M059J (cell line): ENCODE data around the gene VWA5B2. TPM values are rescaled to one million over a fixed set of nuclear protein-coding genes. Genes with fewer than 3 reads are reported as not detected.
A peak's percentile ranks its signal among the peaks of the same experiment; 100 is the strongest.

Source experiments
- DNase-seq: peaks from one replicate; pipeline ENCODE4 v3.0.0-alpha.2; 2012; ENCODE audit warnings: low read depth
- total RNA-seq: library from RNA; depleted of rRNA; stranded (reverse); fragments of >200 nt; shearing (Covaris generic); gene quantifications from 2 replicates; pipeline ENCODE4 v1.2.3, GENCODE V29; 2014; rRNA removed

VWA5B2 gene
- total RNA-seq, 1 experiment from 2014 or later, result not detected

DNA sequence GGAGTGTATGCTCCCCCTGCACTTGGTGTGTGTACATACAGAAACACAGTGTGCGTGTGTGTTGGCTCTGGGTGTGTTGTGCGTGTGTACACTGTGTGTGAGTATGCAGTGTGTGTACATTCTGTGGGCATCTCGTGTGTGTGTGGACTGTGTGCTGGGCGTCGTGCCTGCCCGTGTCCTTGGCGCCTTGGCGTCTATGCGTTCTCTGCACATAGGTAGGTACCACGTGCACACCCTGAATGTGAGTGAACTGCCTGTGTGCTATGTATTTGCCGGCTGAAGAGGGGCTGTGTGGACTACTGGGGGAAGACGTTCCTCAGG lies 46.0 kb downstream of the VWA5B2 start:
- DNase-seq, result no peak

DNA sequence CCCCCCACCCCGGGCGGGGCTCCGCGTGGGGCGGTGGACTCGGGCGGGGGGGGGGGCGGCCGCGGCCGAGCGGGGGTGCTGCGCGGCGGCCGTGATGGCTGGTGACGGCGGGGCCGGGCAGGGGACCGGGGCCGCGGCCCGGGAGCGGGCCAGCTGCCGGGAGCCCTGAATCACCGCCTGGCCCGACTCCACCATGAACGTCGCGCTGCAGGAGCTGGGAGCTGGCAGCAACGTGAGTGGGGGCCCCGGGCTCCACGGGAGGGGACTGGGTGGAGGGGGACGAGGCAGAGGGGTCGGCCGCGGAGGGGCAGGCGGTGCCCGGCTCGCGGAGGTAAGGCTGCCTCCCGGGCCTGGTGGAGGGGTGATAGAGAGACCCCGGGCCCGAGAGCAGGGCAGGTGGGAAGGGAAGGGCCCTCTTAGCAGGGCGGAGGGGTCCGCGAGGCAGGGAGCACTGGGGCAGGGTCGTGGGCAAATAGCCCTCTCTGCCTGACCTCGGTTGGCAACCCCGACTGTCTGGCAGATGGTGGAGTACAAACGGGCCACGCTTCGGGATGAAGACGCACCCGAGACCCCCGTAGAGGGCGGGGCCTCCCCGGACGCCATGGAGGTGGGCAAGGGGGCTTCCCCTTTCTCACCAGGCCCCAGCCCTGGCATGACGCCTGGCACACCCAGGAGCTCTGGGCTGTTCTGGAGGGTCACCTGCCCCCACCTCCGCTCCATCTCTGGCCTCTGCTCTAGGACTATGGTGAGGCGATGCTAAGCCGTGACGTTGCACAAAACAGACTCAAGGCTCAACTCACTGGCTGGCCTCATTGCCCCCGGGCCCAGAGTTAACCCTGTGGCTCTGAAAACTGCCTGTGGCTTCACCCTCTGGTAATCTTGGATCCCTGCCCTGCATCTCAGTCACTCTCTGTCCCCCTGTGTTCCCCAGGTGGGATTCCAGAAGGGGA lies 46.9 kb downstream of the VWA5B2 start, which contains the start of gene ECE2:
ECE2 (plus strand) TSS at position 62 of the 950 bp plus-strand sequence; CDS start at position 194, 132 bp downstream.
- DNase-seq, result no peak

DNA sequence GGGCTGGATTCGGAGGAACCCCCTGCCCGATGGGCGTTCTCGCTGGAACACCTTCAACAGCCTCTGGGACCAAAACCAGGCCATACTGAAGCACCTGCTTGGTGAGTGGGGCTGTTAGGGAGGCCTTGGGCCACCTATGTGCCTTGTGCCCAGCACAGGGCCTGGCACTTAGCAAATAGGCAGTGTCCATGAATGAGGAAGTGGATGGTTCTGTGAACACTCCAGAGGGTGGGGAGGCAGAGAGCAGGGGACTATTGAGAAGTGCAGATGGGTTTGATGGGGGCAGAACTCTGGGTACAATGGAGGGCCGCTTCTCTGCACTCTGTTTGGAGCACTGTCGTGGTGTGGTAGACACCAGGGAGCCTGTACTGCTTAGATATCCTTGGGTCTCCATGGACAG lies 48.0 kb downstream of the VWA5B2 start:
- DNase-seq, result no peak

DNA sequence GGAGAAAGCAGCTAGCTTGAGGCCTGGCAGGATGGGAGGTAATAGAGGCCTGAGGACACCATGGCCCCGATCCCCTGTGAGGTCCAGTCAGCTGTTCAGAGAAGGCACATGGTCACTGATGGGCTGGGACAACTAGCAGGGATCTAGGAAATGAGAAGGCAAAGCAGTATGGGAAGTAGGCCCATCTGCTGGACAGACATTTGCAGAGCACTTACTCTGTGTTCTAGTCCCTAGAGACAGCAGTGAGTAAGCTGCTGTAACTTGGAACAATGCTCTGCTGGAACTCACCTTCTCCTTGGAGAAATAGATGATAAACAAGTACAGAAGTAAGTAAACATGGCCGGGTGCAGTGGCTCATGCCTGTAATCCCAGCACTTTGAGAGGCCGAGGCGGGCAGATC lies 53.6 kb downstream of the VWA5B2 start:
- no peak for DNase-seq

DNA sequence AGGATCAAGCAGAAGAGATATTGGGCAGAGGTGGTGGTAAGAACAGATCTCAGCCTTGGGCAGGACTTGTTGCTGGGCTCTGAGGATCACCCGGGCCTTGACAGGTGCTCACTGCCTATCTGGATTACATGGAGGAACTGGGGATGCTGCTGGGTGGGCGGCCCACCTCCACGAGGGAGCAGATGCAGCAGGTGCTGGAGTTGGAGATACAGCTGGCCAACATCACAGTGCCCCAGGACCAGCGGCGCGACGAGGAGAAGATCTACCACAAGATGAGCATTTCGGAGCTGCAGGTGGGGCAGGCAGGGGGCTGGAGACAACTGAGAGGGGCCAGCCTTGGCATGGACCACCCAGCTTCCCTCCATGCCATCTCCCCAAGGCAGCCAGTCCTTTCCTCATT lies 54.3 kb downstream of the VWA5B2 start:
- DNase-seq, result no peak

DNA sequence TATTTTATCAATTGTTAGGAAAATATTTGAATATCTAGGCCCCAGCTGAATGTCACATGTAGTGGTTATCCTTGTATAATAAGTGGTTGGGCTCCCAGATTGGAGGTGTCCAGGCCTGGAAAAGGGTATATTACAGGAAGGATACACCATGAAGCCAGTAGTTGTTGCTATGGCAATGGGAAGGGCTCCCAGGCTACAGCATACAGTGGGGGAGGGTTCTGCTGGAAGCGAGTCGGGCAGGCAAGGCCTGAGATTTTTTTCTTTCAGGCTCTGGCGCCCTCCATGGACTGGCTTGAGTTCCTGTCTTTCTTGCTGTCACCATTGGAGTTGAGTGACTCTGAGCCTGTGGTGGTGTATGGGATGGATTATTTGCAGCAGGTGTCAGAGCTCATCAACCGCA lies 55.3 kb downstream of the VWA5B2 start:
- DNase-seq, result peak; percentile 84

DNA sequence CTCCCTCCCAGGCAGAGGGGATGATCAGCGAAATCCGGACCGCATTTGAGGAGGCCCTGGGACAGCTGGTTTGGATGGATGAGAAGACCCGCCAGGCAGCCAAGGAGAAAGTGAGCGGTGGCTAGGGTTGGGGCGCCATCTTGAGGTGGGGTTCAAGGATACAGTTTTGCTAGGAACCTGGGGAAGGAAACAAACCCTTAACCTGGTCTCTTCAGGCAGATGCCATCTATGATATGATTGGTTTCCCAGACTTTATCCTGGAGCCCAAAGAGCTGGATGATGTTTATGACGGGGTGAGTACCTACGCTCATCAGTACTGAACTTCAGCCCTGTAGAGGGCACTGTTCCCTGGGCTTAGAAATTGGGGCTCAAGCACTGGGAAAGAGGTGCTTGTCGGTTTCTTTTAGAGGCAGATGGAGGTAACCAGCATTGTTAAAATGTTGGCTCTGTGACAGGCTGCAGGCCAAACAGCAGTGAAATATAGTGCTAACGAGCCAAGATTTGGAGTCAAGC lies 60.1 kb downstream of the VWA5B2 start:
- peak; percentile 64 for DNase-seq

DNA sequence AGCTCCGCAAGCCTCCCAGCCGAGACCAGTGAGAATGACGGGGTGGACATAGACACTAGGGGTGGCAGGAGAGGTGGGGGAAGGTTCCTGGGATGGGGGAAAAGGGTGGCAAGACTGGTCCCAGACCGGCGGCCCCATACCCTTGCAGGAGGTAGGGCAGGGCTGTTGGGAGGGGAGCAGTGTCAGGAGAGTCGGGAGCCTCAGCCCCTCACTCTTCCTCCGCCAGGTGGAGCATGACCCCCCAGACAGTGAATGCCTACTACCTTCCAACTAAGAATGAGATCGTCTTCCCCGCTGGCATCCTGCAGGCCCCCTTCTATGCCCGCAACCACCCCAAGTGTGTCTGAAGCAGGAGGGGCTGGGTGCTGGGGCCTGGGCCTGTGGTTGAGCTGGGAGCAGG lies 60.9 kb downstream of the VWA5B2 start:
- no peak for DNase-seq

DNA sequence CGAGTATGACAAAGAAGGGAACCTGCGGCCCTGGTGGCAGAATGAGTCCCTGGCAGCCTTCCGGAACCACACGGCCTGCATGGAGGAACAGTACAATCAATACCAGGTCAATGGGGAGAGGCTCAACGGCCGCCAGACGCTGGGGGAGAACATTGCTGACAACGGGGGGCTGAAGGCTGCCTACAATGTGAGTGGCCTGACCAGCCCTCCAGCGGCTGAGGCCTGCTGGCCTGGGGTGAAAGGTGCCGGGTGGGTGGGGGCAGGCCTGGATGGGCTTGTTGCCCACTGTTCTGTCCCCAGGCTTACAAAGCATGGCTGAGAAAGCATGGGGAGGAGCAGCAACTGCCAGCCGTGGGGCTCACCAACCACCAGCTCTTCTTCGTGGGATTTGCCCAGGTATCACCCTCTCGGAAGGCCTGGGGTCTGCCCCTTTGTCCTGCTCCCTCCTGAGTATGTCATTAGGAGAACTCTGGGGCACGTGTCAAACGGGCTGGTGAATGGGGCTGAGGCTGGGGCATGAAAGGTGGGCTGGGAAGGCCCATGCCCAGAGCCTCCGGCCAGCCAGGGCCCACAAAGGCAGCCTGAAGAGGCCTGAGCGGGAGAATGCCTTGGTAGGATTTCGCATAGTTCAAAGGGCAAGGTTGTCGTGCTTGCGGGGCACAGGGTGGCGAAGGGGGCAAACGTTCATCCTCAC lies 61.8 kb downstream of the VWA5B2 start:
- DNase-seq, result no peak

Other genes with a start within 250 kb of the VWA5B2 start
- 6.7 and 11.6 TPM in 2 replicates for gene ABCC5, start 211.7 kb upstream of the VWA5B2 start, total RNA-seq
- gene HTR3D, start 197.8 kb upstream of the VWA5B2 start, total RNA-seq, result not detected in 2 replicates
- gene HTR3C, start 176.5 kb upstream of the VWA5B2 start, total RNA-seq, result 0.30 and 0.47 TPM in 2 replicates
- gene HTR3E, start 132.5 kb upstream of the VWA5B2 start, total RNA-seq, result not detected in 2 replicates
- 29.4 and 43.6 TPM in 2 replicates for gene EIF2B5, start 94.2 kb upstream of the VWA5B2 start, total RNA-seq
- 21.2 and 30.3 TPM in 2 replicates for gene DVL3, start 74.2 kb upstream of the VWA5B2 start, total RNA-seq
- 676 and 795 TPM in 2 replicates for gene AP2M1, start 54.7 kb upstream of the VWA5B2 start, total RNA-seq
- 27.4 and 43.4 TPM in 2 replicates for gene ABCF3, start 43.4 kb upstream of the VWA5B2 start, total RNA-seq
- gene ALG3, start 19.4 kb downstream of the VWA5B2 start, total RNA-seq, result 127 and 132 TPM in 2 replicates
- gene EEF1AKMT4, start 20.1 kb downstream of the VWA5B2 start, total RNA-seq, result 9.7 and 9.9 TPM in 2 replicates
- 1.1 TPM in 1 of 2 replicates, not detected in the other for gene CAMK2N2, start 32.0 kb downstream of the VWA5B2 start, total RNA-seq
- gene ECE2, start 46.4 kb downstream of the VWA5B2 start, total RNA-seq, result not detected in 2 replicates
- gene PSMD2, start 69.7 kb downstream of the VWA5B2 start, total RNA-seq, result 902 and 1,026 TPM in 2 replicates
- 231 and 422 TPM in 2 replicates for gene EIF4G1, start 85.0 kb downstream of the VWA5B2 start, total RNA-seq
- 14.1 and 24.6 TPM in 2 replicates for gene FAM131A, start 108.0 kb downstream of the VWA5B2 start, total RNA-seq
- 2.5 and 4.9 TPM in 2 replicates for gene CLCN2, start 132.0 kb downstream of the VWA5B2 start, total RNA-seq
- 162 and 196 TPM in 2 replicates for gene POLR2H, start 132.1 kb downstream of the VWA5B2 start, total RNA-seq
- gene THPO, start 148.6 kb downstream of the VWA5B2 start, total RNA-seq, result not detected in 2 replicates
- gene CHRD, start 150.5 kb downstream of the VWA5B2 start, total RNA-seq, result 0.42 TPM in 1 of 2 replicates, not detected in the other